HG03558 (cell line): ENCODE results near the gene PALS2.

Experiments used
- ATAC-seq: cut with Tn5 transposase; IDR thresholded peaks from one replicate; pipeline ENCODE4 v1.9.1; 2021; ENCODE audit warnings: moderate number of reproducible peaks; ENCODE audit not compliant: unreplicated experiment; ENCODE audit errors: extremely low read depth

PALS2 gene

GRCh38 chr7:24582166-24582565, 8.9 kb downstream of the PALS2 start:
- no peak for ATAC-seq

GRCh38 chr7:24587853-24588252, 14.6 kb downstream of the PALS2 start:
- ATAC-seq = no peak

- no peak for ATAC-seq
Observed at GRCh38 chr7:24591152-24591551, 17.9 kb downstream of the PALS2 start.

GRCh38 chr7:24595671-24596418, 22.6 kb downstream of the PALS2 start:
- no peak for ATAC-seq

- no peak for ATAC-seq
Observed at GRCh38 chr7:24597014-24597413, 23.8 kb downstream of the PALS2 start.

- ATAC-seq = no peak
Observed at GRCh38 chr7:24601600-24601999, 28.3 kb downstream of the PALS2 start.

- no peak for ATAC-seq
Observed at GRCh38 chr7:24602860-24603456, 29.7 kb downstream of the PALS2 start.

GRCh38 chr7:24604630-24605029, 31.4 kb downstream of the PALS2 start:
- ATAC-seq = no peak

GRCh38 chr7:24608504-24608903, 35.3 kb downstream of the PALS2 start:
- no peak for ATAC-seq

- ATAC-seq = no peak
Observed at GRCh38 chr7:24609059-24609458, 35.8 kb downstream of the PALS2 start.

GRCh38 chr7:24609570-24609969, 36.3 kb downstream of the PALS2 start:
- no peak for ATAC-seq

GRCh38 chr7:24611130-24611529, 37.9 kb downstream of the PALS2 start:
- ATAC-seq = no peak

- ATAC-seq = no peak
Observed at GRCh38 chr7:24617957-24618616, 44.8 kb downstream of the PALS2 start.

GRCh38 chr7:24619978-24620377, 46.7 kb downstream of the PALS2 start:
- ATAC-seq = no peak

- ATAC-seq = no peak
Observed at GRCh38 chr7:24622646-24623182, 49.5 kb downstream of the PALS2 start.
